Mesendoderm (in vitro differentiated cells): Measurements from ENCODE around the gene CBLL2.

ENCODE experiments used
- DNase-seq: peaks from one replicate; pipeline ENCODE4 v3.0.0; 2013
- H2AK5ac ChIP-seq: 2 replicates; pipeline ENCODE4 v1.6.1; 2013; ENCODE audit warnings: low read length, inconsistent platforms
- H2BK120ac ChIP-seq: 2 replicates; pipeline ENCODE4 v1.6.1; 2013; ENCODE audit warnings: low read depth, mild to moderate bottlenecking, low read length, moderate library complexity, mixed read lengths
- H2BK15ac ChIP-seq: replicated peaks from 2 replicates; pipeline ENCODE4 v1.6.1; 2013; ENCODE audit warnings: low read depth, mild to moderate bottlenecking, moderate library complexity
- H2BK5ac ChIP-seq: 2 replicates; pipeline ENCODE4 v1.6.1; 2013; ENCODE audit warnings: low read length, inconsistent platforms
- H3K18ac ChIP-seq: 2 replicates; pipeline ENCODE4 v1.6.1; 2013; ENCODE audit warnings: mild to moderate bottlenecking, low read length, mixed read lengths
- H3K23ac ChIP-seq: one replicate; pipeline ENCODE4 v1.6.1; 2013; ENCODE audit warnings: low read length
- H3K27ac ChIP-seq: 2 replicates; pipeline ENCODE4 v1.5.1; 2013; ENCODE audit warnings: low read depth, mild to moderate bottlenecking, inconsistent platforms, low read length, moderate library complexity
- H3K27me3 ChIP-seq: 2 replicates; pipeline ENCODE4 v1.6.1; 2013; ENCODE audit warnings: low read length, control low read depth, mild to moderate bottlenecking, inconsistent platforms; ENCODE audit not compliant: insufficient read depth, poor library complexity
- H3K36me3 ChIP-seq: 2 replicates; pipeline ENCODE4 v1.6.1; 2013; ENCODE audit warnings: low read length, inconsistent platforms; ENCODE audit not compliant: control insufficient read depth, insufficient read depth
- H3K4ac ChIP-seq: one replicate; pipeline ENCODE4 v1.6.1; 2013; ENCODE audit warnings: low read depth, mild to moderate bottlenecking, low read length, moderate library complexity
- H3K4me1 ChIP-seq: 2 replicates; pipeline ENCODE4 v1.6.1; 2013; ENCODE audit warnings: low read depth, low read length, inconsistent platforms; ENCODE audit not compliant: control insufficient read depth
- H3K4me2 ChIP-seq: 2 replicates; pipeline ENCODE4 v1.6.1; 2013; ENCODE audit warnings: low read length
- H3K4me3 ChIP-seq: 2 replicates; pipeline ENCODE4 v1.5.1; 2013; ENCODE audit warnings: mild to moderate bottlenecking, low read length
- H3K56ac ChIP-seq: one replicate; pipeline ENCODE4 v1.6.1; 2013; ENCODE audit warnings: low read length
- H3K79me1 ChIP-seq: 2 replicates; pipeline ENCODE4 v1.6.1; 2013; ENCODE audit warnings: low read length, inconsistent platforms
- H3K79me2 ChIP-seq: 2 replicates; pipeline ENCODE4 v1.6.1; 2013; ENCODE audit warnings: mild to moderate bottlenecking, low read length; ENCODE audit not compliant: control insufficient read depth, insufficient read depth
- H3K9ac ChIP-seq: 2 replicates; pipeline ENCODE4 v1.6.1; 2013; ENCODE audit warnings: low read length, inconsistent platforms
- H4K5ac ChIP-seq: one replicate; pipeline ENCODE4 v1.6.1; 2013; ENCODE audit warnings: low read length
- H4K8ac ChIP-seq: one replicate; pipeline ENCODE4 v1.6.1; 2013; ENCODE audit warnings: low read depth, mild to moderate bottlenecking, control low read depth, low read length, moderate library complexity
- WGBS: extraction: QIAGEN DNeasy Blood & Tissue Kit; methylation state at CpG from one replicate; pipeline ENCODE4 v1.1.7; 2013; ENCODE audit warnings: low lambda C conversion rate, missing lambda C conversion rate; ENCODE audit not compliant: insufficient coverage; ENCODE audit errors: extremely low coverage; 5-methylcytosine and 5-hydroxymethylcytosine counted together

The CBLL2 gene

DNA sequence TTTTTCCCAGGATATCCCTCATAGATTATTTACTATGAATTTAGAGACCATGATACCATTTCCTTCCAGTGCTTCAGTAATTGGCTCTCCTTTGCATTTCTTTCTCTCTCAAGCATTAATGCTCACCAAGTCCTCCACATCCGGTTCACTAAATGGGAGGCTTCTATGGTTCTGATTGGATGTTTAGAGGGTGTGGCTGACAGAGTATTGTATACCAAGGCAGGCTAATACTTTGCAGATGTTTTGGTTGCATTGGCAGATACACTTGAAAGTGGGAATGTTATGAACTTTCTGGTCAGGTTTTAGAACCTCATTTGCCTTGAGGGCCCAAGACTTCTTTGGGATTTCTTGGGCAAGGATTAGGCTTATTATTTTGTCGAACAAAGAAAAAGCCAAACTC lies 24.2 kb downstream of the CBLL2 start:
- H4K5ac ChIP-seq: no peak overlapping the region
- DNase-seq: no peak
- no peak overlapping the region for H3K4me3 ChIP-seq
- no peaks in the 10 kb centered on the region for H3K79me1 ChIP-seq
- no peak overlapping the region for H3K4me2 ChIP-seq
- H2AK5ac ChIP-seq: no peak overlapping the region
- H3K56ac ChIP-seq: no peak overlapping the region
- no peak overlapping the region for H2BK120ac ChIP-seq
- no peak overlapping the region for H3K23ac ChIP-seq
- H3K4ac ChIP-seq: no peak overlapping the region
- WGBS: no CpG with 5 or more reads among the region's 2 CpGs
- no peak overlapping the region for H4K8ac ChIP-seq
- H2BK15ac ChIP-seq: no peak overlapping the region
- H3K79me2 ChIP-seq: no peaks in the 10 kb centered on the region
- no peak overlapping the region for H2BK5ac ChIP-seq
- H3K36me3 ChIP-seq: no peaks in the 10 kb centered on the region
- no peaks in the 10 kb centered on the region for H3K4me1 ChIP-seq
- H3K9ac ChIP-seq: no peak overlapping the region
- no peaks in the 10 kb centered on the region for H3K27me3 ChIP-seq
- no peak overlapping the region for H3K18ac ChIP-seq
- no peak overlapping the region for H3K27ac ChIP-seq

DNA sequence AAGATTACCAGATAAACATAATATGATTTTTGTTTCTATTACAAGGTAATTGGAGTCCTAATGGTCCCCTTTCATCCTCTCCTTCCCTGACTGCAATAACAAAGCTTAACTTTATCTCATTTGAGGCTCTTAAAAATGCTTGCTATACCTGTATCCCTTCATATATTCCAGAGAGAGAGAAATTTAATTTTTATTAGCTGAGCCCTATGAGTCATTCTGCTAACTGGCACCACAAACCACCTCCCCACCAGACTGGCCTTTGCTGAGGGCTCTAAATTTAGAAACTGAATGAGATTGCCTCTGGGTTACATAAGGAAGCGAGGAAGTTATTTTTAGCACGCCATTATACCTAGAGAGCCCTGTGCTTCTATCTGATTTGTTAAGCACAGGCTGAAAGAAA lies 27.4 kb downstream of the CBLL2 start:
- WGBS: no CpG with 5 or more reads among the region's 2 CpGs
- no peaks in the 10 kb centered on the region for H3K36me3 ChIP-seq
- no peak overlapping the region for H2BK15ac ChIP-seq
- no peak overlapping the region for H3K18ac ChIP-seq
- H3K79me2 ChIP-seq: no peaks in the 10 kb centered on the region
- H3K4me2 ChIP-seq: no peak overlapping the region
- H3K9ac ChIP-seq: no peak overlapping the region
- H3K79me1 ChIP-seq: no peaks in the 10 kb centered on the region
- peak; percentile 41 for DNase-seq
- H3K4ac ChIP-seq: no peak overlapping the region
- H3K4me3 ChIP-seq: no peak overlapping the region
- no peak overlapping the region for H2BK5ac ChIP-seq
- no peaks in the 10 kb centered on the region for H3K27me3 ChIP-seq
- no peak overlapping the region for H3K27ac ChIP-seq
- no peaks in the 10 kb centered on the region for H3K4me1 ChIP-seq
- H2AK5ac ChIP-seq: no peak overlapping the region
- no peak overlapping the region for H3K23ac ChIP-seq
- no peak overlapping the region for H3K56ac ChIP-seq
- H4K8ac ChIP-seq: no peak overlapping the region
- no peak overlapping the region for H2BK120ac ChIP-seq
- H4K5ac ChIP-seq: no peak overlapping the region

DNA sequence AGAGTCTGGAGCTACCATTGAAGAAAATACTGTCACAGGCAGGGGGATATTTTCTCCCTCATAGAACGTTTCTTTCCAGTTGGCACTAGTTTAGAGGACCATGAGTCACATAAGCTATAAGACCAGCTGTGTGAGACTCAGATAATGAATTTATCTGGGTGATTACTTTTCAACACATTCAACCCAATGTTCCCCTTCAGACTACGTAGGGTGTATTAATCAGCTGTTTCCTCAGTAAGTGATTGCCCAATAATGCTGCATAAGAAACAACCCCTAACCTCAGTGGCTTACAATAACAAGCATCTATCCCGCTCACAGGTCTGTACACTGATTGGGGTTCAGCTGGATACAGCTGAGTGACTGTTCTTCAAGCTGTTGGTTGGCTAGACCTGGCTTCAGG lies 38.1 kb downstream of the CBLL2 start:
- H3K4me1 ChIP-seq: no peaks in the 10 kb centered on the region

DNA sequence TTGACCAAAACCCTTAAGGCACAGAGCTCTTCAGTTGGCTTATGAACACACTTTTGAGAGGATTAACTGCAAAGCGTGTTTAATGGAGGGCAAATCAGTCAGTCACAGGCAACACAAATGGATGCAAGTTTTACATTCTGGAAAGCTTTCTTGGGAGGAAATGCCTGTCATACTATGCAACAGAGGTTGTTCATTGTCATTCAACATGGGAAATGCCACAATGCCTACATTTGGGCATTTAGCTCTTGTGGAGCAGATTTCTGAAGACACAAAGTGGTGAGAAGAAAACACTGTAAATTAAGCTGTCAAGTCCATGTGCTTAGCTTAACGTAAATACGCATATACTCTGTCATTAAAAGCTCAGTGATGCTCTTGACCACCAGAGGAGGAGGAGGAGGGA lies 41.1 kb downstream of the CBLL2 start:
- Histone ChIP-seq H3K23ac (no peak overlapping the region), H4K5ac (no peak overlapping the region), H3K27me3 (no peaks in the 10 kb centered on the region), H4K8ac (no peak overlapping the region), H3K9ac (no peak overlapping the region), H3K4ac (no peak overlapping the region), H3K27ac (no peak overlapping the region), H3K4me2 (no peak overlapping the region), H2BK120ac (no peak overlapping the region), H2BK5ac (no peak overlapping the region), H3K4me1 (no peaks in the 10 kb centered on the region), H3K36me3 (no peaks in the 10 kb centered on the region), H3K79me2 (no peaks in the 10 kb centered on the region), H3K4me3 (no peak overlapping the region), H3K56ac (no peak overlapping the region), H2BK15ac (no peak overlapping the region), H3K18ac (peak overlapping the region; percentile 51), H2AK5ac (no peak overlapping the region), H3K79me1 (no peaks in the 10 kb centered on the region)
- peak; percentile 55 for DNase-seq
- WGBS: no CpG with 5 or more reads among the region's 3 CpGs

More for the DNA sequence above, 38.1 kb downstream of the CBLL2 start:
- no peak overlapping the region for H3K56ac ChIP-seq
- H3K18ac ChIP-seq: no peak overlapping the region
- no peak overlapping the region for H3K9ac ChIP-seq
- H3K27ac ChIP-seq: no peak overlapping the region
- no peak overlapping the region for H3K4me2 ChIP-seq
- no peak overlapping the region for H4K8ac ChIP-seq
- H3K79me2 ChIP-seq: no peaks in the 10 kb centered on the region
- no peak overlapping the region for H4K5ac ChIP-seq
- H2BK15ac ChIP-seq: no peak overlapping the region
- H2AK5ac ChIP-seq: no peak overlapping the region
- no peaks in the 10 kb centered on the region for H3K36me3 ChIP-seq
- H3K4me3 ChIP-seq: no peak overlapping the region
- H2BK120ac ChIP-seq: no peak overlapping the region
- WGBS: no CpG with 5 or more reads among the region's 3 CpGs
- no peaks in the 10 kb centered on the region for H3K27me3 ChIP-seq
- H3K23ac ChIP-seq: no peak overlapping the region
- DNase-seq: no peak
- H3K79me1 ChIP-seq: no peaks in the 10 kb centered on the region
- H3K4ac ChIP-seq: no peak overlapping the region
- no peak overlapping the region for H2BK5ac ChIP-seq

DNA sequence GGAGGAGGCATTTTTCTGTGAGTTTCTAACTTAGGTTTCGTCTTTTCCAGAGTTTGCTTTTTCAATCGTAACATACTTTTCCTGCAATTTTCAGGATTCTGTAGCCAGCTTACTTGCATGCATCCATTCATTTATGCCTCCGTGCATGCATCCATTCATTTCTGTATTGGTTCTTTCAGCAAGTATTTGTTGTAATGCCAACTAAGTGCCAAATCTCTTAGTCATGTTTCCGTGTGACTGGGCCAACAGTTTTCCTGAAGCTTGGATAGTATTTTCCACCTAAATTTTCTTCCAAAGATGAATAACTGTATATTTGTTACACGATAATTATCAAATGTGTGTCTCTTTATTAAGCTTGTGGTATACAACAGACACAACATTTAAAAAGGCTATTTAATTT lies 41.5 kb downstream of the CBLL2 start:
- peak overlapping the region; percentile 36 for H3K27ac ChIP-seq
- H3K23ac ChIP-seq: no peak overlapping the region
- no peaks in the 10 kb centered on the region for H3K4me1 ChIP-seq
- H2BK15ac ChIP-seq: no peak overlapping the region
- WGBS: no CpG with 5 or more reads among the region's 5 CpGs
- no peak overlapping the region for H2BK120ac ChIP-seq
- H3K4ac ChIP-seq: no peak overlapping the region
- H3K79me2 ChIP-seq: no peaks in the 10 kb centered on the region
- H3K18ac ChIP-seq: no peak overlapping the region
- H2BK5ac ChIP-seq: no peak overlapping the region
- H3K4me3 ChIP-seq: no peak overlapping the region
- no peak overlapping the region for H3K56ac ChIP-seq
- no peak overlapping the region for H3K4me2 ChIP-seq
- H4K5ac ChIP-seq: no peak overlapping the region
- H3K9ac ChIP-seq: no peak overlapping the region
- DNase-seq: peak; percentile 21
- no peaks in the 10 kb centered on the region for H3K36me3 ChIP-seq
- H3K27me3 ChIP-seq: no peaks in the 10 kb centered on the region
- H2AK5ac ChIP-seq: no peak overlapping the region
- no peaks in the 10 kb centered on the region for H3K79me1 ChIP-seq
- no peak overlapping the region for H4K8ac ChIP-seq

DNA sequence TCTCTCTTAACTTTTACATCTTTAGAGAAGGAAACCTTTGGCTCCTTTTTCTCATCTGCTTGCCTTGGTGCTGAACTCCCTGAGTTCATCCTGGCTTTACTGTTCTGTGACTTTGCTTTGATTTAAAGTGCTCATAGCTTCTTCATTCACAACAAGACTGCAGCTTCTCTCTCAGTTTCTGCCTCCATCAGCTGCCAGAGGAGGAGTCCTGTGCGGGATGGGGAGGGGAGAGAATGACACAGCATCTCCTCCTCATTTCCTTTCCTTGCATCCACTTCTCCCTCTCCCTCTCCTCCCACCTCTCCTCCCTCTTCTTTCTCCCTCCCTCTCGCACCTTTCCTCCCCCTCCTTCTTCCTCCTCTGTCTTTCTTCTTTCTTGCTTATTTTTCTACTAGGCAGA lies 42.0 kb downstream of the CBLL2 start:
- Histone ChIP-seq H3K23ac (no peak overlapping the region), H3K79me2 (no peaks in the 10 kb centered on the region), H3K79me1 (no peaks in the 10 kb centered on the region), H3K36me3 (no peaks in the 10 kb centered on the region), H2AK5ac (no peak overlapping the region), H3K27ac (no peak overlapping the region), H4K8ac (no peak overlapping the region), H2BK120ac (no peak overlapping the region), H3K4me3 (no peak overlapping the region), H2BK15ac (no peak overlapping the region), H3K27me3 (no peaks in the 10 kb centered on the region), H2BK5ac (no peak overlapping the region), H3K56ac (peak overlapping the region; percentile 42), H3K4me1 (no peaks in the 10 kb centered on the region), H3K9ac (no peak overlapping the region), H3K4me2 (no peak overlapping the region), H3K4ac (no peak overlapping the region), H3K18ac (no peak overlapping the region), H4K5ac (no peak overlapping the region)
- no CpG with 5 or more reads among the region's 2 CpGs for WGBS
- peak; percentile 82 for DNase-seq
